Amniotic epithelial cell (primary cell): ENCODE results near the gene TMEM245.
"Not testable (repeated sequence)": the region's sequence is repeated elsewhere in the genome, so short reads cannot be mapped to it uniquely, and the experiment has no call there.

Experiments
- DNase-seq: peaks from one replicate; pipeline ENCODE4 v3.0.0-alpha.2; 2010; ENCODE audit warnings: low read depth

Gene TMEM245

DNA sequence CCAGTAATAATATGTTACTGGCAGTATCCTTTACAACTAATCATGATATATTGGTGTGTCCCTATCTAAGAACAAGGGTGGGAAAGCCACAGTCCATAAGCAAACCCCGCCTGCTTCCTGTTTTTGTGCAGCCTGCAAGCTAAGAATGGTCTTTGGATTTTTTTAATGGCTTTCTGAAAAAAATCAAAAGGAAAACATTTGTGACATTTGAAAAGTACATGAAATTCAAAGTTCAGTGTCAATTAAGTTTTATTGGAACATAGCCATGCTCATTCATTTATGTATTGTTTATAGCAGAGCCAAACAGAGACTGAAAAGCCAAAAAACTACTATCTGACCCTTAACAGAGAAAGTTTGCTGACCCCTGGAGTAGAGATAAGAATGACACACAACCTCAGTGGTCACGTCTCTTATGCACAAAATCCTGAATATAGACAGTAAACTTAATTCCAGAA, 12.8 kb upstream of the TMEM245 start:
- DNase-seq, result no peak

- DNase-seq, result no peak
Observed at GRCh38 chr9:109129470-109130197, 9.9 kb upstream of the TMEM245 start.

GRCh38 chr9:109126671-109127070, 6.9 kb upstream of the TMEM245 start:
- not testable (repeated sequence) for DNase-seq

- no peak for DNase-seq
Observed at GRCh38 chr9:109124121-109124520, 4.4 kb upstream of the TMEM245 start.

DNA sequence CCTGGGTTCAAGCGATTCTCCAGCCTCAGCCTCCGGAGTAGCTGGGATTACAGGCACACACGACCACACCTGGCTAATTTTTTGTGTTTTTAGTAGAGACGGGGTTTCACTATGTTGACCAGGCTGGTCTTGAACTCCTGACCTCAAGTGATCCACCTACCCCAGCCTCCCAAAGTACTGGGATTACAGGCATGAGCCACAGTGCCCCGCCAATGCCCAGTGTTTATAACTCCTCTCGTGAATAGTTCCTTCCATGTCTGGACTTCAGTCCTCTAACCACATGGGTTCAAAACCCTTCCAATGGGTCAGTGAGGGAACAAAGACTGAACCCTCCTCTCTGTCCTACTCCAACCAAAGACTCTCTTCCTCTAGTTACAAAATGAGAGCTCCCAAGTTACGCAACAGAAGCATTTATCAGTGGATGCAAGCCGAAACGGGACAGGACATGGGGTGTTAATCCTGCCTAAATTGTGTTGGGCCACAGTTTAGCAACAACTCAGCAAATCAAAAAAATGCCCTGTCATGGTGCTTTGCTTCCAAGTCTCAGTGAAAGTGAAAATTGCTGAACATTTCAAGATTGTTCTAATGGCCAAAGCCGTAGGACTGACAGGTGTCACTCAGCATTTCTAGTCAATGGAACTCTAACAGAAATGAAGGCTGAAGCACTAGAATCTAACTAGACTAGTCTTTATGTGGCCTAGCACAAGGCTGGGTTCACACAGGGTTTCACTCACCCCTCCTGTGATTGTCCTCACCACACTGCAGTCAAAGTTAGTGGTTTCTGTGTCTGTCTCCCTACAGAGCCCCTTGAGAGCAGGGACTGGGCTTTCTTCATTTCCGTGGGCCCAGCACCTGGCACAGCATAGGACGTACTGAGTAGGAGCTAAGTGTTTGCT, 3.2 kb upstream of the TMEM245 start:
- DNase-seq, result no peak

GRCh38 chr9:109121232-109121796, 1.6 kb upstream of the TMEM245 start:
- no peak for DNase-seq

DNA sequence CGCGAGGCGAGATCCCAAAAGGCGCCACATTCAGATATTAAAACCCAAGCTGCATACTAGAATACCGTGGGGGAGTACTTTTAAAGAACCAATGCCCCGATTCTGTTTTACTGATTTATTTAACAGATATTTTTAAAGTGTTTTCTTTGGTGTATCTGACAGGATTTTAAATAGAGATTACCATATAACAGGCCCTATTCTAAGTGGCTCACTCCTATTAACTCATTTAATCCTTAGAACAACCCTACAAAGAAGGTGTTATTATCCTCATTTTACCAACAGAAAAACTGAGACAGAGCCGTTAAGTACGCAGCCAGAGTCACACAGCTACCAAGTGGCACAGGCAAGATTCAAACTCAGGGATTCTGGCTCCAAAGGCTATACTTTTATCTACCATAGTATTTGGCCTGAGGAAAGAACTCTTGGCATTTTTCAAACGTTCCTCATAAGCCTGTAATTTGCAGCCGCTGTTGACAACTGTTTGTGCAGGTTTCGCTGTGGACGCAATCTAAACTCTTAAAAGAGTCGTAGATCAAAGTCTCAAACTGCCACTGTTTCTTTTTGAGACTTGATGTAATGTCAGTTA, 550 bp upstream of the TMEM245 start:
- DNase-seq, result no peak

GRCh38 chr9:109118808-109119438, 824 bp downstream of the TMEM245 start:
- no peak for DNase-seq

DNA sequence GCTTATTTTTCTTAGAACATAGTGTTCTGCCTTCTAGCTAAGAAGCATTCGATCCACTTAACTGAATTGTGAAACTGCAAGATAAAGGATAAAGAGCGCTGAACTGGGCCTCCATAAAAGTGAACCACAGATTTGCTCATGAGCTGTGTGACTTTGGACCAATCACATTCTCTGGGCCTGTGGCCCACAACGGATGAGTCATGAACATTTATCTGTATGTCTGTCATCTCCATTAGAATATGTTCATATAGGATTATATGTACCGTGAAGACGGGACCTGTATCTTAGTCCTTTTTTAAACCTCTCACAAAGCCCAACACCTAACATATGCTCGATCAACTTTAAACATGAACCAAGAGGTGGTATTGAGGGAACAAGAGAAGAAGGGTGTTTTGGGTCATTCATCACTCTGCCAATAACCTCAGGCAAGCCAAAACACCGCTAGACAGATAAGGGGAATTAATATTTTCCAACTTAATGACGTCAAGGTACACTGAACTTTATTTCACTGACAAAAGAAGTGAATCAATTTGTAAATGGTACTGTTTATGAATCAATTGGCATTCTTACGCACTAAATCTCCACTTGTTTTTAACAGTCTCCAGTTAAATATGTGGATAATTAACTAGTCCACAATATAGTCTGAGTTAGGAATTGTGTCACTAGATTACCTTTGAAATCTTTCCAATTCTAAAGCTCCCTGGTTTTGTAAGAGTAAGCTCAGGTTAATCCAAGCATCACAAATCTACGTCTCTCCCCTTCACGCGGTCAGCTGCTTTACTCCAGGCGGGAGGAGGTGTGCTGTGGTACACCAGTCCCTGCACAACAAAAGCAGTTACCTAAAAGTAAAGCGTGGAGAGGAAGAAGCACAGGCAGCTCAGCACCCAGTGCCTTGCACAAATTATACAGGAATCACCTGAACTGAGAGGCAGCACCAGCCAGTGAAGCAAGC, 1.6 kb downstream of the TMEM245 start:
- peak; percentile 99 for DNase-seq

DNA sequence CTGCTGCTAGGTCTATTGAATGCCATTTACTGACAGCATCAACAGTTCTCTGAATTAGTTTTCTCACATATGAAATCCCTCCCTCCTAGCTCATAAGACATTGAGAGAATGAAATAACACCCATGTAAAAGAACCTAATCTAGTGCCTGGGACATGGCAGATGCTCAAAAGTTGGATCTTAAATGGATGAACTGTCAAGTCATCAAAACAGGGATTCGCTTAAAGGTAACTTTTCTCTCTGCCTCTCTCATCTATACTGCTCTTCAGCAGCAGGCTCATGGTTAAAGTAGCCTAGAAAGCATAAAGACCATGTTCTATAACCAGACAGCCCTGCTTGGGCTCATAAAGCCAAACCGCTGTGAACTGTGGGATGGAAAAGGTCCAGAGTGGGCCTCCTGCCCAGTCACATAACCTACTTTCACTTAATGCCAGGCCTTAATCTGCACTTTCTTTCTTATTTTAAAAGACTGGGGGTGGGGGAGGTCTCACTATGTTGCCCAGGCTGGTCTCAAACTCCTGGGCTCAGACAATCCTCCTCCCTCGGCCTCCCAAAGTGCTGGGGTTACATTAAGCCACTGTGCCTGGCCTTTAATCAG, 3.7 kb downstream of the TMEM245 start:
- peak; percentile 58 for DNase-seq

DNA sequence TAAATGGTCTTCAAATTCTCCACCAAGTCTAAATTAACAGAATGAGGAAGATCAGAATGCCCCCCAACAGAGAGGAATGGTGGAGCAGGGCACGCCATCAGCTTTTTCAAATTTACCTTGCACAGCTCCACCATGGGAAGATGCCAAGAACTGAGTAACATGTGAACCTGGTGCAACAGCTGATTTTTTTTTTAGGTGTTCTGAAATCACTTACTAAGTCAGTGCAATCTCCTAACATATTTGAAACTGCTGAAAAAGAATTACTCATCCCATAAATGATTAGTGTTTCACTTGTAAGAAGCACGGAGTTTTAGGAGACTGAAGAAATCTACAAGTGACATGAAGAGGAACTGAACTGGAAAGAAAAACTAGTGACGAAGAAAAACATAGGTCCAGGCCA, 5.1 kb downstream of the TMEM245 start:
- peak; percentile 90 for DNase-seq

DNA sequence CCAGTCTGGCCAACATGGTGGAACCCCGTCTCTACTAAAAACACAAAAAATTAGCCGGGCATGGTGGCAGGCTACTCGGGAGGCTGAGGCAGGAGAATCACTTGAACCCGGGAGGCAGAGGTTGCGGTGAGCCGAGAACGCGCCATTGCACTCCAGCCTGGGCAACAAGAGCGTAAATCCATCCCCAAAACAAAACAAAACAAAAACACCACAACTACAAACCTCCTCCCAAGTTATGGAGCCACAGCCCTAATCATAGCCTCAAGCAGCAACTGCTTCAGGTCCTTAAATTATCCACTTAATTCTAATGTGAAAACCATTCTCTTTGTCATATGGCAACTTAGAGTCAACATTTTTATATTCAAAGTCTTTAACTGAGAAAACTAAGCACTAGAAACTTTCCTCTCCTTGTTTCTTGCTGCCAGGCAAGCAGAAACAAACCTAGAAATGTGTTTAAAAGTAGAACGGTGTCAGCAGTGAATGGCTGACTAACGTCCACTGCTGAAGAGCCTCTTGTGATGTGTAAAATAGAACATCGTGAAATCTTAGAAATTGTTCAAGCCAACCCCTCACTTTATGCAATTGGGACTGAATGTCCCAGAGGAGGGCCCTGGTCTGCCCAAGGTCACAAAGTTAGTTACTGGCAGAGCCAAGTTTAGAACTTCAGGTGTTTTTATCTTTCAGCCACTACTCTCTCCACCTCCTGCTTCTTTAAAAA, 5.7 kb downstream of the TMEM245 start:
- peak; percentile 27 for DNase-seq

GRCh38 chr9:109113254-109113653, 6.5 kb downstream of the TMEM245 start:
- DNase-seq, result no peak

GRCh38 chr9:109110329-109111021, 9.3 kb downstream of the TMEM245 start:
- peak; percentile 78 for DNase-seq

DNA sequence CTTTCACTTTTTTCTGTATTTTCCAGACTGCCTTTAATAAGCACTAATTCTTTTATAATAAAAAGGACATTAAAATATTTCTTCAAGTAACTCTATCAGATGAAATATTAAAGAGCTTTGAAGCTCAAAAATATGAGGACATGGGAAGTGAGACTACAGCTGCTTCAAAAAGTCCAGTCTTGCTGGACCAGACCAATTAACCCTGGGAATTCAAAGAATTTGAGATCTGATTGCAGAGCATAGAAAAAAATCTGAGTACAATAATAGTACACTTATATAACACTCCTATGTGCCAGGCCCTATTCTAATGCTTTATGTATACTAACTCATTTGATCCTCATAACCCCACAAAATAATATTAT, 9.8 kb downstream of the TMEM245 start:
- no peak for DNase-seq

GRCh38 chr9:109108318-109108717, 11.4 kb downstream of the TMEM245 start:
- peak; percentile 56 for DNase-seq

- peak; percentile 81 for DNase-seq
Observed at GRCh38 chr9:109107402-109108240, 12.1 kb downstream of the TMEM245 start.

GRCh38 chr9:109101810-109102209, 17.9 kb downstream of the TMEM245 start:
- DNase-seq, result peak; percentile 84
